GM21737 (cell line): ENCODE results near the gene WTIP.
"Not testable (repeated sequence)": the region's sequence is repeated elsewhere in the genome, so short reads cannot be mapped to it uniquely, and the experiment has no call there.

ENCODE experiments used
- ATAC-seq: cut with Tn5 transposase; IDR thresholded peaks from one replicate; pipeline ENCODE4 v1.9.1; 2021; ENCODE audit warnings: mild to moderate bottlenecking, moderate library complexity; ENCODE audit not compliant: unreplicated experiment

Gene WTIP

DNA sequence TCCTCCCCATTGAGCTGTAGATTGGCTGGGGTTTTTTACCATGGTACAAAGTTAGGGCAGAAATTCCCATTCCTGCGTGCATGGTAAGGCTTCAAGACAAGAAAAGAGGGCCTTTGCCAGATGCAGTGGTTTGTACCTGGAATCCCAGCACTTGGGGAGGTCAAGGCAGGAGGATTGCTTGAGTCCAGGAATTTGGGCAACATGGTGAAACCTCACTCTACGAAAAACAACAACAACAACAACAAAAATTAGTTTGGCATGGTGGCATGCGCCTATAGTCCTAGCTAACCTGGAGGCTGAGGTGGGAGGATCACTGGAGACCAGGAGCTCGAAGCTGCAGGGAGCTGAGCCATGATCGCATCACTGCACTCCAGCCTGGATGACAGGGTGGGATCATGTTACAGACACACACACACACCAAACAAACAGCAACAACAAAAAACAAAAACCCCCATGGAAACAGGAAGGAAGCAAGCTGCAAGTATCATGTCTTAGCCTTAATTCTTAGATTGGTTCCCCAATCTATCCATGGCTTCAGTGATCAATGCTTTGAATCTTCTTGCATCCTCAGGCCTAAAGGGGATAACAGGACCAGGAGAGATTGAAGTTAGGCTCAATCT is 5.5 kb upstream of the WTIP start:
- no peak for ATAC-seq

DNA sequence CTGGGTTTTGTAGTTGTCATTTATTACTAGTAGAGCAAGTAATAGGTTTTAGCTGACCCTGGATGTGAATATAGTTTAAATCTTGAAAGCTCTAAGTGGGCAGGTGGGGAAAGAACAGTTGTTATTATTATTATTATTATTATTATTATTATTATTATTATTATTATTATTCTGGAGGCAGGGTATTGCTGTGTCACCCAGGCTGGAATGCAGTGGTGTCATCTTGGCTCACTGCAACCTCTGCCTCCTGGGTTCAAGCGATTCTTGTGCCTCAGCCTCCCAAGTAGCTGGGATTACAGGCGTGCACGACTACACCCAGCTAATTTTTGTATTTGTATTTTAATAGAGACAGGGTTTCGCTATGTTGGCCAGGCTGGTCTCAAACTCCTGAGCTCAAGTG is 3.1 kb upstream of the WTIP start:
- ATAC-seq, result not testable (repeated sequence)

DNA sequence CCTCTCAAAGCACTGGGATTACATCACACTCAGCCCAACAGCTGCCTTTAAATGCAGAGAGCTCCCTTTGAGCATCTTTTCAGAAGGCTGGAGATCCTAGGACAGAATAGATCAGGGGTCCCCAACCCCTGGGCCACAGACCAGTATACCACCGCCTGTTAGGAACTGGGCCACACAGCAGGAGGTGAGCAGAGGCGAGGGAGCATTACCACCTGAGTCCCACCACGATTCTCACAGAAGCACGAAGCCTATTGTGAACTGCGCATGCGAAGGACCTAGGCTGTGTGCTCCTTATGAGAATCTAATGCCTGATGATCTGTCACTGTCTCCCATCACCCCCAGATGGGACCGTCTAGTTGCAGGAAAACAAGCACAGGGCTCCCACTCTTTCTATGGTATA is 2.2 kb upstream of the WTIP start:
- ATAC-seq, result no peak

DNA sequence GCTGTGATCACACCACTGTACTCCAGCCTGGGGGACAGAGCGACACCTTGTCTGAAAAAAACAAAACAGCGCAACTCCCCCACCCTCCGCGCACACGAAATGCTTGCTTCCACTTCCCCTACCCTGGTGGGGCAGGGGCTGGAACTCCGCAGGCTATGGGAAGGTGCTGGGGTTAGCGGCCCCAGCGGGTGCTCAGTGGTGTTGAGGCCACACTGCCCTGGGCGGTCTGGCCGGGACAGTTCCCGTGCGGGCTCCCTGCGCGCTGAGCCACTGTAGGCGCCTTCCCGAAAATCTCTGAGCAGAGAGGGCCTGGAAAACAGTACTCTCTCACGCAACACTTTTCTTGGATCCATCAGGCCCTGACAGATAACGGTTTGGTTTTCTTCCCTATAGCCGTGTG is 1.1 kb upstream of the WTIP start:
- no peak for ATAC-seq

DNA sequence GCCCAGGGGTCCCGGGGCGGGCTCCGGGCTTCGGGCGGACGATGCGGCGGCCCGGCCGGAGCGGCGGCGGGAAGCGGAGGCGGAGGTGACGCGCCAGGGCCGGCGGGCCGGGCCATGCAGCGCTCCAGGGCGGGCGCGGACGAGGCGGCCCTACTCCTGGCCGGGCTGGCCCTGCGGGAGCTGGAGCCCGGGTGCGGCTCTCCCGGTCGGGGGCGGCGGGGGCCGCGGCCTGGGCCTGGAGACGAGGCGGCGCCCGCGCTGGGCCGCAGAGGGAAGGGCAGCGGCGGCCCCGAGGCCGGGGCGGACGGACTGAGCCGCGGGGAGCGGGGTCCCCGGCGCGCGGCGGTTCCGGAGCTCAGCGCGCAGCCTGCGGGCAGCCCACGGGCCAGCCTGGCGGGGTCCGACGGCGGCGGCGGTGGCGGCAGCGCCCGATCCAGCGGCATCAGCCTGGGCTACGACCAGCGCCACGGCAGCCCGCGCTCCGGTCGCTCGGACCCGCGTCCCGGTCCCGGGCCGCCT is 362 bp downstream of the WTIP start:
- no peak for ATAC-seq

DNA sequence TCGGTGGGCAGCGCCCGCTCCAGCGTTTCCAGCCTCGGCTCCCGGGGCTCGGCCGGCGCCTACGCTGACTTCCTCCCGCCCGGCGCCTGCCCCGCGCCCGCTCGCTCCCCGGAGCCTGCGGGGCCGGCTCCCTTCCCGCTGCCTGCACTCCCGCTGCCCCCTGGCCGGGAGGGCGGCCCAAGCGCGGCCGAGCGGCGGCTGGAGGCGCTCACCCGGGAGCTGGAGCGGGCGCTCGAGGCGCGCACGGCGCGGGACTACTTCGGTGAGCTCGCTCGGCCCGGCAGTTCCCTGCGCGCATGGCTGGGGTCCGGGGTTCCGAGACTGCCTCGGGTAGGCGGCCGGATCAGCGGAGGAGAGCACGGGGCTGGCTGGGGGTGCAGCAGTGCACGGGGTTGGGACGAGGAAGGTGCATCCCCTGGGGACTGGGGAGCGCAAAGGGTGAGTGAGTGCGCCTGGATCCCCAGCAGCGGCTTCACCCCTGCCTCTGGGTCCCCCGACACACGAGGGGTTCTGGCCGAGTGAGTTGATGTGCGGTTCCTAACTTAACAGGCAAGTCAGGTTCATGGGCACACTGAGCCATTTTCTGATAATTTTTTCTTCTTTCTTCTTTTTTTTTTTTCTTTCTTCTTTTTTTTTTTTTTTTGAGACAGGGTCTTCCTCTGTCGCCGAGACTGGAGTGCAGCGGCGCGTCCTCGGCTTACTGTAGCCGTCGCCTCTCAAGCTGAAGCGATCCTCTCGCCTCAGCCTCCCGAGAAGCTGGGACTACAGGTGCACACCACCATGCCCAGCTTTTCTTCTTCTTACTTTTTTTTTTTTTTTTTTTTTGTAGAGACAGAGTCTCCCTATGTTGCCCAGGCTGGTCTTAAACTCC is 1.1 kb downstream of the WTIP start:
- no peak for ATAC-seq

DNA sequence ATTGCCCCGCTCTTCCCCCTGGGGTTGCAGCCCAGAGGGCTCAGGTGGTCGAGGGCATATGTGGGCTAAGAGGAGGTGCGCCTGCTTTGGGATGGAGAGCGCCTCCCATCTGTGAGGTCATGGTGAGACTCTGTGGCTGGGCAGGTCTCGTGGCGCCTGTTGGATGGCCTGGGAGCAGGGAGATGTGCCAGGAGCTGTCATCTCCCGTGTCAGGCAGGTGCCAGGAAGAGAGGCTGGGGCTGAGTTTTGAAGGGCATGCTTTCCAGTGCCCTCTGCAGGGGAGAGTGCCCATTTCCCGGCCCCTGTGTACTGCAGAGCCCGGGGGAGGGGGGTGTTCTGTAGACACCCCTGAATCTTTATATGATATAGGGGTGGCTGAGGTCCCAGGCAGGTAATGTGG is 2.8 kb downstream of the WTIP start:
- ATAC-seq, result no peak

DNA sequence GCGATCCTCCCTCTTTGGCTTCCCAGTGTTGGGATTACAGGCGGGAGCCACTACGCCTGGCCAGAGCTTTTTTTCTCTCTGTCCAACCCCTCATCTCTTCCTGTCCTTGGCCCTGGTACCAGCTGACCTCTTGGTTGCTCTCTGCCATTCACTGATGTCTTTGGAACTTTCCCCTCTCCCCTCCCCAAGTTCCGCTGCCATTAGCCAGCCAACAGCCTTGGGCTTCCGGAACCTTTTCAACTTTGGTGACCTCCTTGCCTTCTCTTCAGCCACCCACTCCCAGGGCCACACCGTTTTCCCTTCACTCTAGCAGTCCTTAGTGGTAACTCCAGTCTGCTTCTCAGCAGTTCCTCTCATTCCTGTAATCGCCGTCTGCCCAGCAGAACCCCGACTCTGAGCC is 4.3 kb downstream of the WTIP start:
- no peak for ATAC-seq

DNA sequence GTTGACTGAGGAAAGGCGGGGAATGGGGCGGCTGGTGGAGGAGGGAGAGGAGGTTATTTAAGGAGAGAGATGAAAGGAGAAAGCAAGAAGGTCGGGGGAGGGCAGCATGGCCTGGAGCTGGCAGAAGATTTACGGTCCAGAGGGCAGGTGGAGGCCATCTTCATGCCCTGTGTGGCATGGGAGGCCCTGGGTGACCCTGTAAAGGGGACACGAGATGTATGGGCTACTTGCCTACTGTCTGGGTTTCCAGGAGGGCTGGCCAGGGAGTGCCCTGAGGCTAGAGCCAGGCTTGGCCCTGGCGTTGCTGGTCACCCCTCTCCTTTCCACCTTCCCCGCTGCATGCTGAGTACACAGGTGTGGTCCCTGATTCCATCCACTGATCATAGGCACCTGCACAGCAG is 6.1 kb downstream of the WTIP start:
- ATAC-seq, result no peak

DNA sequence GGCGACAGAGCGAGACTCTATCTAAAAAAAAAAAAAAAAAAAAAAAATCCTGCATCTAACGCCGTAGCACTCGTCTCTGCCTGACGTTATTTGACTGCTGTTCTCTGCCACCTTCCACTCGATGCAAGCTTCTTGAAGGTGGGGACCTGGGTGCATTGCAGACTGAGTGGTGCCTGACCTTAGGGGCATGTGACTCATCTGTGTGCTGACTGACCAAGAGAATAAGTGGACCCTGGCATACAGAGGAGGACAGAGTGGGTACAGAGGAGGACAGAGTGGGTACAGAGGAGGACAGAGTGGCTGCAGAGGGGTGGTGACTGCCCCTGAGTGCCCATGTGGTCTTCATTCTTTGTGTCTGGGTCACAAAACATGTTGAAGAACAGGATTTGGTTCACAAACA is 7.6 kb downstream of the WTIP start:
- ATAC-seq, result no peak

DNA sequence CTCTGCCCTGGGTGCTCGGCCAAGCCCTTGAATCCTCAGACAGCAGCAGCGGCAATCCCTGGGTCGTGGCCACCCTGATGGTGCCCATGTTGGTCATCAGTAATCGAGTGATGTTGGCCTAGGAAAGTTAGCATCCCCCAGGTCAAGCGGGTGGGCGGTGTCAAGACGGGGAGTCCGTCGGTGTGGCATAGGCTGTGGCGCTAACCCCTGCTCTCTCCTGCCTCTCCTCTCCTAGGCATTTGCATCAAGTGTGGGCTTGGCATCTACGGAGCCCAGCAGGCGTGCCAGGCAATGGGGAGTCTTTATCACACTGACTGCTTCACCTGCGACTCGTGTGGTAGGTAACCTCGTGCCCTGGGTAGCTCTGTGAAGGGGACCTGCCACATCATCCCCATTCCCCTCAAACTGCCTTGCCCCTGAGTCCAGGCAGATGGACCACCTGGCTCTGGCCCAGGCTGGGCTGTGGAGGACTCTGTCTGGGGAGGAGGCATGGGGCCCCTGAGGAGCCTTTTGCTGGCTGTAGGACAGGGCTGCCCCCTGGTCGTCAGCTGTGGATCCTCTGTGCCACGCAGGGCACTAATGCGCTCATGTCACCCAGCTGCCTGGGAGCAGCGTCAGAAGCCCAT is 8.7 kb downstream of the WTIP start:
- no peak for ATAC-seq

DNA sequence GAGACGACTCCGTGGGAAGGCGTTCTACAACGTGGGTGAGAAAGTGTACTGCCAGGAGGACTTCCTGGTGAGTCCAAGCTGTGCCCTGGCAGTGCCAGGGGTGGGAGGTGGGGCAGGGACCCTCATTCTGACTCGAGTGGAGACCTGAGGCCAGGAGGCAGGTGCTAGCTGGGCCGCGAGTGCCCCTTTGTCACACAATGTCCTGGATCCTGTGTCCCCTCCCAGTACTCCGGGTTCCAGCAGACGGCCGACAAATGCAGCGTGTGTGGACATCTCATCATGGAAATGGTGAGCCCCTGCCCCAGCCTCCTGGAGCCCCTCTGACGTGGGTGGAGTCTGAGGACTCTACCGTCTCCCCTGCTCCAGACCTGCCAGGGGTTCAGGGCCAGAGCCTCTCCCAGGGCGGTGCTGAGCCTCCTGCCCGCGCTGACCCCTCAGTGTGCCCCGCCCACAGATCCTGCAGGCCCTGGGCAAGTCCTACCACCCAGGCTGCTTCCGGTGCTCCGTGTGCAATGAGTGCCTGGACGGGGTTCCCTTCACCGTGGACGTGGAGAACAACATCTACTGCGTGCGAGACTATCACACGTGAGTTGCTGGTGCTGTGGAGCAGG is 11.6 kb downstream of the WTIP start:
- ATAC-seq, result no peak

DNA sequence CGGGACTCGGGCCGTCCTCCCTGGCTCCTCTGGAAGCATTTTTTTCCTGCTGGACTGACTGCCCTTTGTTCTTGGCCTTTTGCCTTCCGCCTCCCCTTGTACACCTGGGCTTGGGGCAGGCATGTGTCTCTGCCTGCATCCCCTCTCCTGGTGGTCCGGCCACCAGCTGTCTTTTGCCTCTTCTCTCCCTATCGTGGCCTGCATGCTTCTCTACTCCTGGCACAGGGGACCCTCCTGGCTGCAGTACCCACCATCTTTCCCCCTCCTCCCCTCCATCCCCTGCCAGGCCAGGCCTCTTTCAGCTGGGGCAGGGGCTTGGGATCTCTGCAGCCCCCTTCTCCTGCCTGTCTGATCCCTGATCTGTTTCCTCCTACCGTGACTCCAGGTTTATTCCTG is 12.1 kb downstream of the WTIP start:
- no peak for ATAC-seq

DNA sequence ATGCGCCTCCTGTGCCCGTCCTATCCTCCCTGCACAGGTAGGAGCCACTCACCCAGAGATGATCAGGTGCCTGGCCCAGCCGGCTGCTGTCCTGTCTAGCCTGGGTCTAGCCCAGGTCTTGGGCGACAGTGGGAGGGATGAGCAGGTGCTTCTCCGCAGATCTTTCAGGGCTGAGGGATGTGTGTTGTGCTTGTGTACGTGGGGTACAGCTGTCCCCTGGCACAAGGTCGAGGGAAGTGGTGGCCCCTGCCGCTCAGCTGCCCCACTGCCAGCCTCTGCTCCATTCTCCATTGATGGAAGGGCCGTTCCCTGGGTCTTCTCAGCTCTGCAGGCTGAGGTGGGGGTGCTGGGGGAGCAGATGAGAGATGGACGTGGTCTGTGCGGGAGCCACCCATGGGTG is 13.0 kb downstream of the WTIP start:
- ATAC-seq, result no peak

DNA sequence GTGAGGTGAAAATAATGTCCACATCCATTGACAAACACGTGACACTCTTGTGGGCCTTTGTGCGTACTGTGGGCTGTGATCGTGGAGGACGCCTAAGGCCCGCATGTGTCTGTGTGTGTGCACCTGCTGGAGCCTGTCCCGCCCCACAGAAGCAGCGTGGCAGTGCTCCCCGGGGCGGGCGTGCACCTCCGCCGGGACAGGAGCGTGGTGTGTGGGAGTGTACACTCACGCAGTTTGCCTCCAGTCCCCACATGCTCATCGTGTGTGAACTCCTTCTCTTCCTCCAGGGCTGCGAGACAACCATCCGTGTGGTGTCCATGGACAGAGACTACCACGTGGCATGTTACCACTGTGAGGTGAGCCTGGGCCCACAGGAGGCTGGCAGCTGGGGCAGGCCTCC is 13.9 kb downstream of the WTIP start:
- no peak for ATAC-seq

DNA sequence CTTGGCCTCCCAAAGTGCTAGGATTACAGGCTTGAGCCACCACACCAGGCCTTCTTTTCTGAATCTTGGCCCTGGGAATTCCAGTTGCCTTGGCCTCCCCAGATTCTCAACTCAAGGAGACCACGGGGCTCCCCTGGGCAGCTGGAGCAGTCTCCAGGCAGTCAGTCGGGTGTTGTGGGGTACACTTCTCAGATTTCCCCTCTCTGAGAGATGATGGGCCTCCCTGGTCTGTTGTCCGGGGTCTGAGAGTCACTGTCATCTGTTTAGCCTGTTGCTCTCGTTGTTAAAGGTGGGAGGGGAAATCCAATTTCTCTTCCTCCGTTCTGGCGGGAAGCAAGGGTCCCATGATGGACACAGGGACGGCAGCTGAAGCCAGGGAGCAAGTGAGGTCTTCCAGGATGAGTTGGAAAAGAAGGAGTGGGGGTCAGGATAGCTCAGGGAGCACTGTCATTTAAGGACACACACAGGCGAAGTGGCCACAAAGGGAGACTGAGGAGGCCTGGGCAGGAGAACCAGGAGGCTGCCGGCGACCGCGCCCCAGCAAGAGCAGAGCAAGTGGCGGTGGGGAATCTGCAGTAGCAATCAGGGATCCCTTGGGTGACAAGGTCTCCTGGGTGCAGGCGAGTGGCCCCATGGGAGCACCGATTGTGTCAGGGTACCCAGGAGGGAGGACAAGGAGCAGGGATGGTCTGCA is 15.7 kb downstream of the WTIP start:
- no peak for ATAC-seq

DNA sequence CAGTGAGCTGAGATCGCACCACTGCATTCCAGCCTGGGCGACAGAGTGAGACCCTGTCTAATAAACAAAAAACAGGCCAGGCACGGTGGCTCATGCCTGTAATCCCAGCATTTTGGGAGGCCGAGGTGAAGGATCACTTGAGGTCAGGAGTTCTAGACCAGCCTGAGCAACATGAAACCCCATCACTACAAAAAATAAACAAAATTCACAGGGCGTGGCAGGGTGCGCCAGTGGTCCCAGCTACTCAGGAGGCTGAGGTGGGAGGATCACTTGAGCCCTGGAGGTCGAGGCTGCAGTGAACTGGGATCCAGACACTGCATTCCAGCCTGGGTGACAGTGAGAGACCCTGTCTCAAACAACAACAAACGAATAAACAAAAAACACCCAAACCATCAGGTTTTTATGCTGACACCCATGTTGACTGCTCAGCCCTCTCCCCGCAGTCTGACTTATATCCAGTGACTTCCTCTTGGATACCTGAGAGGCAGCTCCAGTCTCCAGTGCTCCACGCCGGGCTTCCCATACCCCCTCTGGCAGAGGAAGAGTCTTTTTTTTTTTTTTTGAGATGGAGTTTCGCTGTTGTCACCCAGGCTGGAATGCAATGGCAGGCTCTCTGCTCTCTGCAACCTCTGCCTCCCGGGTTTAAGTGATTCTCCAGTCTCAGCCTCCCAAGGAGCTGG is 17.7 kb downstream of the WTIP start:
- no peak for ATAC-seq

DNA sequence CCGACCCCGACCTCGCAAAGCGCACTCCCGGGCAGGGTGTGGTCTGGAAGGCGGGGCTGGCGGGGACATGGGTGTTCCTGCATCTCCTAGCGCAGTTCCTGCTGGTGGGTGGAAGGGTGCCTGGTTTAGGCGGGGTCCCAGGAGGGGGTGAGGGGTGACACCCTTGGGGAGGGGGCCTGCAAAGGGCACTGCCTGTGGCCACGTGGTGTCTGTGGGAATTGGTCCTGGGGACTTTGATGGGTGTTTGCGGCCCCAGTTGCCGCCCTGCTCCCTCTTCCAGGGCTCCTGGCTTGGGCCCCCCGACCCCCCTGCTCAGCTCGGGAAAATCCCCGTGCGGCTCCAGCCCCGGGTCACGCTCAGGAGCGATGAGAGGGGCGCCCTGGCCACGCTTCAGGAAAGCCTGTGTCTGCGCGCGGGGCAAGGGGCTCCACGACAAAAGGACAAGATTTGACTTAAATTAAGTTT is 19.1 kb downstream of the WTIP start:
- no peak for ATAC-seq

DNA sequence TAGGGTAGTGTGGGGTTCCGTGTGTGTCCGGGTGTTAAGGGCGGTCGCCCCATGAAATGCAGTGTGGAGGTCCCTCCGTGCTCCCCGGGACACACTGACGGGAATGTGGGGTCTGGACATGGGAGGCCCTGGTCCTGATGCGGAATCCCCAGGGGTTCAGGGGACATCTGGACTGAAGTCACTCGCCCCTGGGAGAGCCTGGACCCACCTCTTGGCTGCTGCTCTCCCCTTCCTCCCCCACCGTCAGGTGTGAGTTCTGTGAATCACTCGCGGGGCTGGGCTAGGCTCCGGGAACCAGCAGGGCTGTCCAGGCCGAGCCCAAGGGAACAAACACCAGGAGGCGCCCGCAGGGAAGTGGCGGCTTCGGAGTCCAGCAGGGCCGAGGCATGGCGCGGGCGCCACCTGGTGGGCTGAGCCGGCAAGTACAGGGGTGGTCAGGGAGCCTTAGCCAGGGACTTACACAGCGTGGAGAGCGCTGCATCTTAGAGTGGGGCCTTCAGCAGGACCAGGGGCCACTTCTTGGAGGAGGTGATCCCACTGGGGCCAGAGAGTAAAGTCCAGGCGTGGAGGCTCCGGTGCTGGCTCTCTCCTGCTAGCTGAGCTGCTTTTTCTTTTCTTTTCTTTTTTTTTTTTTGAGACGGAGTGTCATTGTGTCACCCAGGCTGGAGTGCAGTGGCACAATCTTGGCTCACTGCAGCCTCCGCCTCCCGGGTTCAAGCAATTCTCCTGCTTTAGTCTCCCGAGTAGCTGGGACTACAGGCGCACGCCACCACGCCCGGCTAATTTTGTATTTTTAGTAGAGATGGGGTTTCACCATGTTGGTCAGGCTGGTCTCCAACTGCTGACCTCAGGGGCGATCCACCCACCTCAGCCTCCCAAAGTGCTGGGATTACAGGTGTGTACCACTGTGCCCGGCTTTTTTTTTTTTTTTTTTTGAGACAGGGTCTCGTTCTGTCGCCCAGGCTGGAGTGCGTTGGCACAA is 20.1 kb downstream of the WTIP start:
- ATAC-seq, result no peak
